HepG2 (cell line): Measurements from ENCODE around the gene GRPEL2. TPM values are rescaled to one million over a fixed set of nuclear protein-coding genes. Genes with fewer than 3 reads are reported as not detected.

Experiments
- BRCA1 ChIP-seq: sonication (generic); formaldehyde crosslinking; IDR thresholded peaks from 2 replicates; pipeline ENCODE4 v1.4.0; 2020; ENCODE audit warnings: missing genetic modification reagents
- GATAD1 ChIP-seq: IDR thresholded peaks from 2 replicates; pipeline ENCODE4 v1.6.1; 2016; ENCODE audit warnings: missing genetic modification reagents, missing compliant biosample characterization
- GMEB1 ChIP-seq: sonication (generic); formaldehyde crosslinking; IDR thresholded peaks from 2 replicates; pipeline ENCODE4 v1.5.1; 2020; ENCODE audit warnings: missing genetic modification reagents, mild to moderate bottlenecking, borderline replicate concordance
- HMGXB4 ChIP-seq, 2 experiments: sonication (generic) in 1 of 2; formaldehyde crosslinking in 1 of 2; IDR thresholded peaks; 2 replicates each; pipeline versions ENCODE4 v1.4.0 to v1.6.1; 2018 to 2020; ENCODE audit warnings: missing genetic modification reagents in 2 of 2, borderline replicate concordance in 1 of 2, low read depth in 1 of 2, mild to moderate bottlenecking in 1 of 2, missing biosample characterization in 1 of 2
- HOXA7 ChIP-seq: sonication (generic); formaldehyde crosslinking; IDR thresholded peaks from 2 replicates; pipeline ENCODE4 v1.8.1; 2022; ENCODE audit warnings: mild to moderate bottlenecking, missing genetic modification reagents, moderate library complexity
- MAX ChIP-seq: IDR thresholded peaks from 2 replicates; pipeline ENCODE4 v1.6.1; 2012; ENCODE audit warnings: inconsistent platforms
- MLXIP ChIP-seq: sonication (generic); formaldehyde crosslinking; IDR thresholded peaks from 2 replicates; pipeline ENCODE4 v1.9.0; 2021; ENCODE audit warnings: missing genetic modification reagents, borderline replicate concordance
- MNT ChIP-seq: fragments of 450-650 bp; IDR thresholded peaks from 2 replicates; pipeline ENCODE4 v1.6.1; 2016
- NR2F1 ChIP-seq, 2 experiments: fragments of 450-650 bp in 1 of 2; formaldehyde crosslinking in 1 of 2; IDR thresholded peaks; 2 replicates each; pipeline versions ENCODE4 v1.5.0 to v1.6.1; 2016 to 2020; ENCODE audit warnings: mild to moderate bottlenecking in 1 of 2, missing compliant biosample characterization in 1 of 2, missing genetic modification reagents in 1 of 2, moderate library complexity in 1 of 2
- NR3C1 ChIP-seq: sonication (generic); formaldehyde crosslinking; IDR thresholded peaks from 2 replicates; pipeline ENCODE4 v1.4.0; 2020; ENCODE audit warnings: missing genetic modification reagents
- PCBP1 ChIP-seq: fragments of 200-400 bp; formaldehyde crosslinking; IDR thresholded peaks from 2 replicates; pipeline ENCODE4 v1.6.1; 2017; ENCODE audit warnings: mild to moderate bottlenecking, low read depth, low read length, borderline replicate concordance
- PHF8 ChIP-seq: sonication (generic); formaldehyde crosslinking; IDR thresholded peaks from 2 replicates; pipeline ENCODE4 v1.5.0; 2020; ENCODE audit warnings: missing genetic modification reagents
- RFXANK ChIP-seq: IDR thresholded peaks from 2 replicates; pipeline ENCODE4 v1.6.1; 2016
- RNF2 ChIP-seq: fragments of 450-650 bp; conservative IDR thresholded peaks from 2 replicates; pipeline ENCODE4 v1.6.1; 2016; ENCODE audit warnings: low read depth
- SOX13 ChIP-seq, 3 experiments: fragments of 450-650 bp in 1 of 3; sonication (generic) in 1 of 3; formaldehyde crosslinking in 1 of 3; IDR thresholded peaks in 2 of 3; conservative IDR thresholded peaks in 1 of 3; 2 replicates each; pipeline versions ENCODE4 v1.5.0 to v1.6.1; 2016 to 2020; ENCODE audit warnings: antibody characterized with exemption in 1 of 3, mild to moderate bottlenecking in 1 of 3, missing compliant biosample characterization in 1 of 3, missing genetic modification reagents in 1 of 3, moderate library complexity in 1 of 3
- SP140L ChIP-seq: sonication (generic); formaldehyde crosslinking; IDR thresholded peaks from 2 replicates; pipeline ENCODE4 v1.4.0; 2020; ENCODE audit warnings: missing genetic modification reagents, borderline replicate concordance
- ZBTB7B ChIP-seq: sonication (generic); formaldehyde crosslinking; IDR thresholded peaks from 2 replicates; pipeline ENCODE4 v1.4.0; 2020; ENCODE audit warnings: missing genetic modification reagents
- ZNF343 ChIP-seq: sonication (generic); formaldehyde crosslinking; IDR thresholded peaks from 2 replicates; pipeline ENCODE4 v1.4.0; 2020; ENCODE audit warnings: mild to moderate bottlenecking, missing genetic modification reagents
- ZNF605 ChIP-seq: sonication (generic); formaldehyde crosslinking; IDR thresholded peaks from 2 replicates; pipeline ENCODE4 v1.8.0; 2022; ENCODE audit warnings: mild to moderate bottlenecking, missing genetic modification reagents
- ZNF619 ChIP-seq: sonication (generic); formaldehyde crosslinking; IDR thresholded peaks from 2 replicates; pipeline ENCODE4 v1.4.0; 2020; ENCODE audit warnings: mild to moderate bottlenecking, missing genetic modification reagents
- ZNF816 ChIP-seq: sonication (generic); formaldehyde crosslinking; IDR thresholded peaks from 2 replicates; pipeline ENCODE4 v1.8.0; 2022; ENCODE audit warnings: missing genetic modification reagents, mild to moderate bottlenecking, borderline replicate concordance
- polyA plus RNA-seq, 8 experiments: library from polyadenylated mRNA; depleted of rRNA in 3 of 8; stranded (reverse) in 7 of 8; unstranded in 1 of 8; fragments of >200 nt; fragmentation: Illumina TruSeq in 4 of 8; extraction: Trizol in 4 of 8; gene quantifications; 2 replicates each; pipeline versions ENCODE4 v1.2.1 to v1.2.3, GENCODE V29; 2011 to 2016; ENCODE audit warnings: low read depth in 4 of 8, missing spikeins in 1 of 8, mixed read lengths in 1 of 8; ENCODE audit not compliant: insufficient read depth in 1 of 8
- total RNA-seq, 5 experiments: library from RNA; depleted of rRNA; stranded (reverse); fragments of >200 nt; fragmentation: Illumina TruSeq; extraction: Trizol; gene quantifications; 2 replicates each; pipeline ENCODE4 v1.2.3, GENCODE V29; 2016; ENCODE audit warnings: low read depth in 1 of 5

The GRPEL2 gene
- total and polyA plus RNA-seq, 2 of the 13 experiments (the other 11 are each of a cell fraction or from before 2014, with no cell fraction given): 13.1 to 16.6 TPM

GRCh38 chr5:149379177-149379761 lies 34.0 kb downstream of the GRPEL2 start, which contains the start of gene IL17B (continued):
- TF ChIP-seq GATAD1 (CRISPR knock-in tag) (no peak), MNT (no peak), PCBP1 (no peak), RNF2 (no peak), ZBTB7B (CRISPR knock-in tag) (no peak), ZNF343 (CRISPR knock-in tag) (no peak), NR2F1 (CRISPR knock-in tag; IDR thresholded peaks at IDR 0.05) (no peak), MLXIP (CRISPR knock-in tag) (no peak), HMGXB4 (CRISPR knock-in tag; IDR thresholded peaks at IDR 0.05; ENCODE audit: borderline replicate concordance in 1 of 2, low read depth in 1 of 2) (peak in 1 of 2 experiments; percentile 10; a peak in 1 of 4 replicates), ZNF816 (CRISPR knock-in tag) (no peak), GMEB1 (CRISPR knock-in tag) (no peak), NR3C1 (CRISPR knock-in tag) (no peak), BRCA1 (CRISPR knock-in tag) (no peak), SOX13 (IDR thresholded peaks at IDR 0.05) (no peak), SOX13 (CRISPR knock-in tag; conservative IDR thresholded peaks at IDR 0.05 in 1 of 2, IDR thresholded peaks at IDR 0.05 in 1 of 2) (no peak), MAX (no peak), SP140L (CRISPR knock-in tag) (no peak), ZNF605 (no peak), PHF8 (no peak), ZNF619 (CRISPR knock-in tag) (no peak), RFXANK (CRISPR knock-in tag) (no peak), HOXA7 (CRISPR knock-in tag) (no peak)
